ENCODE results near the gene FNDC3B.
"Not testable (repeated sequence)": the region's sequence is repeated elsewhere in the genome, so short reads cannot be mapped to it uniquely, and the experiment has no call there.

FNDC3B gene

GRCh38 chr3:172247525-172248274 lies 208.3 kb downstream of the FNDC3B start:
- DNase-seq (ENCODE audit: insufficient read length) (no peak), FAIRE-seq (peak; percentile 60)
- TF ChIP-seq TAF1 (IDR thresholded peaks at IDR 0.05; ENCODE audit: borderline replicate concordance, low read depth, low read length): no peak
- no peak for TF ChIP-seq POLR2AphosphoS5 (IDR thresholded peaks at IDR 0.05; ENCODE audit: low read depth, low read length)
- TF ChIP-seq POLR2A (IDR thresholded peaks at IDR 0.05; ENCODE audit: low read depth, low read length): no peak

GRCh38 chr3:172249039-172249438 lies 209.7 kb downstream of the FNDC3B start:
- DNase-seq (ENCODE audit: insufficient read length) (no peak), FAIRE-seq (no peak)
- TF ChIP-seq POLR2AphosphoS5 (IDR thresholded peaks at IDR 0.05; ENCODE audit: low read depth, low read length) (no peak), POLR2A (IDR thresholded peaks at IDR 0.05; ENCODE audit: low read depth, low read length) (no peak), TAF1 (IDR thresholded peaks at IDR 0.05; ENCODE audit: borderline replicate concordance, low read depth, low read length) (no peak)

GRCh38 chr3:172251211-172251610 lies 211.8 kb downstream of the FNDC3B start:
- FAIRE-seq (no peak), DNase-seq (ENCODE audit: insufficient read length) (no peak)
- TF ChIP-seq POLR2A (IDR thresholded peaks at IDR 0.05; ENCODE audit: low read depth, low read length) (no peak), TAF1 (IDR thresholded peaks at IDR 0.05; ENCODE audit: borderline replicate concordance, low read depth, low read length) (no peak), POLR2AphosphoS5 (IDR thresholded peaks at IDR 0.05; ENCODE audit: low read depth, low read length) (no peak)

- no peak for FAIRE-seq
Measured at GRCh38 chr3:172253200-172253599, 213.8 kb downstream of the FNDC3B start.

GRCh38 chr3:172254542-172254941 lies 215.2 kb downstream of the FNDC3B start:
- no peak for FAIRE-seq
- no peak for DNase-seq (ENCODE audit: insufficient read length)
- TF ChIP-seq POLR2A (IDR thresholded peaks at IDR 0.05; ENCODE audit: low read depth, low read length) (no peak), TAF1 (IDR thresholded peaks at IDR 0.05; ENCODE audit: borderline replicate concordance, low read depth, low read length) (no peak), POLR2AphosphoS5 (IDR thresholded peaks at IDR 0.05; ENCODE audit: low read depth, low read length) (no peak)

More at GRCh38 chr3:172253200-172253599, 213.8 kb downstream of the FNDC3B start:
- DNase-seq (ENCODE audit: insufficient read length): no peak
- TF ChIP-seq TAF1 (IDR thresholded peaks at IDR 0.05; ENCODE audit: borderline replicate concordance, low read depth, low read length) (no peak), POLR2A (IDR thresholded peaks at IDR 0.05; ENCODE audit: low read depth, low read length) (no peak), POLR2AphosphoS5 (IDR thresholded peaks at IDR 0.05; ENCODE audit: low read depth, low read length) (no peak)

GRCh38 chr3:172255321-172255720 lies 215.9 kb downstream of the FNDC3B start:
- not testable (repeated sequence) for FAIRE-seq; DNase-seq (ENCODE audit: insufficient read length)

- TF ChIP-seq POLR2A (IDR thresholded peaks at IDR 0.05; ENCODE audit: low read depth, low read length) (no peak), POLR2AphosphoS5 (IDR thresholded peaks at IDR 0.05; ENCODE audit: low read depth, low read length) (no peak), TAF1 (IDR thresholded peaks at IDR 0.05; ENCODE audit: borderline replicate concordance, low read depth, low read length) (no peak)
- DNase-seq (ENCODE audit: insufficient read length) (no peak), FAIRE-seq (no peak)
Measured at GRCh38 chr3:172256101-172256734, 216.8 kb downstream of the FNDC3B start.

- TF ChIP-seq TAF1 (IDR thresholded peaks at IDR 0.05; ENCODE audit: borderline replicate concordance, low read depth, low read length): no peak
- TF ChIP-seq POLR2A (IDR thresholded peaks at IDR 0.05; ENCODE audit: low read depth, low read length): no peak
- no peak for TF ChIP-seq POLR2AphosphoS5 (IDR thresholded peaks at IDR 0.05; ENCODE audit: low read depth, low read length)
- DNase-seq (ENCODE audit: insufficient read length) (no peak), FAIRE-seq (no peak)
Measured at GRCh38 chr3:172257648-172258400, 218.4 kb downstream of the FNDC3B start.

GRCh38 chr3:172258624-172259023 lies 219.2 kb downstream of the FNDC3B start:
- TF ChIP-seq POLR2A (IDR thresholded peaks at IDR 0.05; ENCODE audit: low read depth, low read length) (no peak), POLR2AphosphoS5 (IDR thresholded peaks at IDR 0.05; ENCODE audit: low read depth, low read length) (no peak), TAF1 (IDR thresholded peaks at IDR 0.05; ENCODE audit: borderline replicate concordance, low read depth, low read length) (no peak)
- DNase-seq (ENCODE audit: insufficient read length) (no peak), FAIRE-seq (no peak)

GRCh38 chr3:172259111-172259541 lies 219.7 kb downstream of the FNDC3B start:
- TF ChIP-seq TAF1 (IDR thresholded peaks at IDR 0.05; ENCODE audit: borderline replicate concordance, low read depth, low read length) (no peak), POLR2A (IDR thresholded peaks at IDR 0.05; ENCODE audit: low read depth, low read length) (no peak), POLR2AphosphoS5 (IDR thresholded peaks at IDR 0.05; ENCODE audit: low read depth, low read length) (no peak)
- FAIRE-seq: no peak

GRCh38 chr3:172259726-172260248 lies 220.4 kb downstream of the FNDC3B start:
- TF ChIP-seq POLR2AphosphoS5 (IDR thresholded peaks at IDR 0.05; ENCODE audit: low read depth, low read length) (no peak), TAF1 (IDR thresholded peaks at IDR 0.05; ENCODE audit: borderline replicate concordance, low read depth, low read length) (no peak), POLR2A (IDR thresholded peaks at IDR 0.05; ENCODE audit: low read depth, low read length) (no peak)
- DNase-seq (ENCODE audit: insufficient read length): no peak

More at GRCh38 chr3:172259111-172259541, 219.7 kb downstream of the FNDC3B start:
- no peak for DNase-seq (ENCODE audit: insufficient read length)

More at GRCh38 chr3:172259726-172260248, 220.4 kb downstream of the FNDC3B start:
- FAIRE-seq: no peak

Data from GM12892 (cell line).